CD4-positive, alpha-beta T cell (primary cell): ENCODE data around the gene KRTAP5-8. TPM values are rescaled to one million over a fixed set of nuclear protein-coding genes. Genes with fewer than 3 reads are reported as not detected.

Source experiments
- ATAC-seq: fragments of 200-7000 bp; cut with Tn5 transposase; one replicate; pipeline ENCODE4 v1.10.0; 2022; ENCODE audit warnings: mild to moderate bottlenecking; ENCODE audit not compliant: poor library complexity
- CTCF ChIA-PET: fragments of 350-600 bp; sonication (Branson Sonifier 250); formaldehyde crosslinking; loops from one replicate; lab custom pipeline; 2021; ENCODE audit warnings: antibody characterized with exemption, inconsistent platforms; lab: Charles Lee
- POLR2A ChIA-PET: fragments of 350-600 bp; sonication (Branson Sonifier 250); formaldehyde crosslinking; loops from one replicate; lab custom pipeline; 2021; ENCODE audit warnings: antibody characterized with exemption, inconsistent platforms; lab: Charles Lee
- DNase-seq, 14 experiments: peaks; one replicate each; pipeline ENCODE4 v3.0.0-alpha.2; 2013 to 2020; ENCODE audit warnings: mixed read lengths in 2 of 14
- H3K27ac ChIP-seq, 2 donors: one replicate each; pipeline versions ENCODE4 v1.5.1 to v1.7.0; 2013; ENCODE audit warnings: low read length in 2 of 2, low read depth in 1 of 2, mild to moderate bottlenecking in 1 of 2
- H3K27me3 ChIP-seq, 2 experiments: 1 replicate in 1 of 2; 2 replicates in 1 of 2; pipeline versions ENCODE4 v1.6.1 to v1.7.0; 2013; ENCODE audit warnings: low read length in 2 of 2, control low read depth in 1 of 2, mild to moderate bottlenecking in 1 of 2, moderate library complexity in 1 of 2; ENCODE audit not compliant: insufficient read depth in 2 of 2, control insufficient read depth in 1 of 2
- H3K36me3 ChIP-seq: one replicate; pipeline ENCODE4 v1.6.1; 2013; ENCODE audit warnings: low read length, control low read depth; ENCODE audit not compliant: insufficient read depth
- H3K4me1 ChIP-seq: one replicate; pipeline ENCODE4 v1.6.1; 2013; ENCODE audit warnings: low read length, control low read depth; ENCODE audit not compliant: insufficient read depth
- H3K4me3 ChIP-seq: one replicate; pipeline ENCODE4 v1.5.1; 2013; ENCODE audit warnings: mild to moderate bottlenecking, low read length, moderate library complexity
- H3K9me3 ChIP-seq, 2 experiments: 1 replicate in 1 of 2; 2 replicates in 1 of 2; pipeline versions ENCODE4 v1.6.1 to v1.7.0; 2013; ENCODE audit warnings: low read length in 2 of 2, mild to moderate bottlenecking in 2 of 2, control low read depth in 1 of 2, moderate library complexity in 1 of 2; ENCODE audit not compliant: control insufficient read depth in 1 of 2, insufficient read depth in 1 of 2
- H3K27ac Mint-ChIP-seq: one replicate; pipeline ENCODE4 v1.8.0; 2020; ENCODE audit warnings: mixed read lengths
- H3K27me3 Mint-ChIP-seq: one replicate; pipeline ENCODE4 v1.8.0; 2021; ENCODE audit warnings: mixed read lengths
- H3K36me3 Mint-ChIP-seq: one replicate; pipeline ENCODE4 v1.8.0; 2021; ENCODE audit warnings: low read depth, mixed read lengths
- H3K4me1 Mint-ChIP-seq: one replicate; pipeline ENCODE4 v1.8.0; 2021; ENCODE audit warnings: low read depth, mixed read lengths
- H3K4me3 Mint-ChIP-seq: one replicate; pipeline ENCODE4 v1.8.0; 2020; ENCODE audit warnings: mild to moderate bottlenecking, mixed read lengths
- H3K9me3 Mint-ChIP-seq: one replicate; pipeline ENCODE4 v1.8.0; 2020; ENCODE audit warnings: mixed read lengths
- intact Hi-C, 2 experiments: fragments of 100-400 bp; cut with DNase I in 1 of 2; cut with micrococcal nuclease in 1 of 2; formaldehyde crosslinking; loops; one replicate each; pipeline versions ENCODE4 v1.15.1 to v1.9.0; 2023 to 2025; cut with DNase I, micrococcal nuclease
- total RNA-seq, 174 experiments: library from RNA in 2 of 174; stranded (reverse) in 2 of 174; gene quantifications; one replicate each; pipeline ENCODE4 v1.2.3 and lab custom pipeline; 2021 to 2026
- TF ChIP-seq, protein P1 (sequence below): fragments of 200-600 bp; IDR thresholded peaks from one replicate; pipeline ENCODE4 v1.8.0; 2022; ENCODE audit warnings: antibody characterized with exemption, mild to moderate bottlenecking

KRTAP5-8 gene
- total RNA-seq, 2 experiments from 2014 or later, result not detected

DNA sequence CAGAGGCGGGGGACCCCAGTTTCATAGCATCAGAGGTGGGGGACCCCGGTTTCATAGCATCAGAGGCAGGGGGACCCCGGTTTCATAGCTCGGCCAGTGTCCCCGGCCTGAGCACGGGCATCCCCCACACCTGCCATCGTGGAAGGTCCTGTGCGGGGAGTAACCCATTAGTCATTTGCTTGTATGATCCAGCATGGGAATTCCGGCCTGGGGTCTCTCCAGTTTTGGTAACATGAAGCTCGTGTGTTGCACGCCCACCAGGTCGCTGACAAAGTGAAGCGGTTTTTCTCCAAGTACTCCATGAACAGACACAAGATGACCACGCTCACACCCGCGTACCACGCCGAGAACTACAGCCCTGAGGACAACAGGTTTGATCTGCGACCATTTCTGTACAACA, 39.7 kb upstream of the KRTAP5-8 start:
- peaks cover 0 to 9% of the 10 kb centered on the region in 2 experiments for H3K9me3 ChIP-seq
- H3K27ac Mint-ChIP-seq, result no peak overlapping the region
- H3K27ac ChIP-seq, result no peak overlapping the region
- no peaks in the 10 kb centered on the region for H3K4me1 ChIP-seq
- CTCF ChIA-PET, result no interaction called here
- intact Hi-C loops, result no loop called here
- H3K4me3 Mint-ChIP-seq, result no peak overlapping the region
- H3K36me3 Mint-ChIP-seq, result peaks cover 94% of the 10 kb centered on the region
- TF ChIP-seq, protein P1, sequence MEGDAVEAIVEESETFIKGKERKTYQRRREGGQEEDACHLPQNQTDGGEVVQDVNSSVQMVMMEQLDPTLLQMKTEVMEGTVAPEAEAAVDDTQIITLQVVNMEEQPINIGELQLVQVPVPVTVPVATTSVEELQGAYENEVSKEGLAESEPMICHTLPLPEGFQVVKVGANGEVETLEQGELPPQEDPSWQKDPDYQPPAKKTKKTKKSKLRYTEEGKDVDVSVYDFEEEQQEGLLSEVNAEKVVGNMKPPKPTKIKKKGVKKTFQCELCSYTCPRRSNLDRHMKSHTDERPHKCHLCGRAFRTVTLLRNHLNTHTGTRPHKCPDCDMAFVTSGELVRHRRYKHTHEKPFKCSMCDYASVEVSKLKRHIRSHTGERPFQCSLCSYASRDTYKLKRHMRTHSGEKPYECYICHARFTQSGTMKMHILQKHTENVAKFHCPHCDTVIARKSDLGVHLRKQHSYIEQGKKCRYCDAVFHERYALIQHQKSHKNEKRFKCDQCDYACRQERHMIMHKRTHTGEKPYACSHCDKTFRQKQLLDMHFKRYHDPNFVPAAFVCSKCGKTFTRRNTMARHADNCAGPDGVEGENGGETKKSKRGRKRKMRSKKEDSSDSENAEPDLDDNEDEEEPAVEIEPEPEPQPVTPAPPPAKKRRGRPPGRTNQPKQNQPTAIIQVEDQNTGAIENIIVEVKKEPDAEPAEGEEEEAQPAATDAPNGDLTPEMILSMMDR, result no peak
- no peaks in the 10 kb centered on the region for H3K27me3 Mint-ChIP-seq
- POLR2A ChIA-PET, result no interaction called here
- H3K4me3 ChIP-seq, result no peak overlapping the region
- H3K9me3 Mint-ChIP-seq, result no peaks in the 10 kb centered on the region
- peaks cover 86% of the 10 kb centered on the region for H3K36me3 ChIP-seq
- H3K4me1 Mint-ChIP-seq, result no peaks in the 10 kb centered on the region
- no peak for ATAC-seq
- DNase-seq, result peak in 1 of 14 experiments; percentile 12
- H3K27me3 ChIP-seq, result no peaks in the 10 kb centered on the region

DNA sequence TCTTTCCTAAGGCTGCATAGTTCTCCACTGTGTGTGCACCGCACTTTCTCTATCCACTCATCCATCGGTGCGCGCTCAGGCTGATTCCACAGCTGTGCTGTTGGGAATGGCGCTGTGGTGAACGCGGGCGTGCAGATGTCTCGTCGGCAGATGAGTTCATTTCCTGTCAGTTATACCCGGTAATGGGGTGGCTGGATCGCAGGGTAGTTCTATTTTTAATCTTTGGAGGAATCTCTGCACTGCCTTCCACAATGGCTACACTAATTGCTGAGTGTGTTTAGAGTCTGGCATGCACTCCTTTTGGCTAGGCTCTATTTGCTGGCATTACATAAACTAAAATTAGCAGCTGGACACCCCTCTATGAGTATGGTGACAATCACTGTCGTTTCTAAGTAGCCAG, 38.7 kb upstream of the KRTAP5-8 start:
- Mint-ChIP-seq H3K27me3 (no peaks in the 10 kb centered on the region), H3K36me3 (peaks cover 98% of the 10 kb centered on the region)
- H3K9me3 ChIP-seq, result peaks cover 0 to 10% of the 10 kb centered on the region in 2 experiments

DNA sequence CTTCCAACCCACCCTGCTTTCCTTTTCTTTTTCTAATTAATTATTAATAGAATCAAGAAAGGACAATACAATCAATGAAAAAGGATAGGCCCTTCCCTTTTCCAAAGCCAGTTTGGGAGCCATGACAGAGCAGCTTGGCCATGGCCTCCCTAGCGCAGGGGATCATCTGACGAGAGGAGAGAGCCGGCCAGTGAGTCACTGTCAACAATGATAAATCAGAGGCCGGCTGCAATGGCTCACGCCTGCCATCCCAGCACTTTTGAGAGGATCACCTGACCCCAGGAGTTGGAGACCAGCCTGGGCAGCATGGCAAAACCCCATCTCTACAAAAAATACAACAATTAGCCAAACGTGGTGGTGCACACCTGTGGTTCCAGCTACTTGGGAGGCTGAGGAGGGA, 38.3 kb upstream of the KRTAP5-8 start:
- TF ChIP-seq, protein P1, result no peak
- intact Hi-C loops, result no loop called here
- Histone ChIP-seq H3K36me3 (peaks cover 90% of the 10 kb centered on the region), H3K27me3 (no peaks in the 10 kb centered on the region), H3K4me3 (no peak overlapping the region), H3K4me1 (no peaks in the 10 kb centered on the region), H3K9me3 (peaks cover 0 to 15% of the 10 kb centered on the region in 2 experiments), H3K27ac (no peak overlapping the region)
- ATAC-seq (no peak), DNase-seq (peak in 1 of 14 experiments; percentile 16)
- ChIA-PET POLR2A (no interaction called here), CTCF (no interaction called here)
- Mint-ChIP-seq H3K27ac (no peak overlapping the region), H3K4me1 (no peaks in the 10 kb centered on the region), H3K4me3 (no peak overlapping the region), H3K27me3 (no peaks in the 10 kb centered on the region), H3K9me3 (peaks cover under 1% of the 10 kb centered on the region), H3K36me3 (peaks cover 97% of the 10 kb centered on the region)

More for the DNA sequence above, 38.7 kb upstream of the KRTAP5-8 start:
- peaks cover 93% of the 10 kb centered on the region for H3K36me3 ChIP-seq
- intact Hi-C loops, result no loop called here
- POLR2A ChIA-PET, result no interaction called here
- no peaks in the 10 kb centered on the region for H3K4me1 ChIP-seq
- H3K27me3 ChIP-seq, result no peaks in the 10 kb centered on the region
- Mint-ChIP-seq H3K27ac (no peak overlapping the region), H3K4me1 (no peaks in the 10 kb centered on the region), H3K4me3 (no peak overlapping the region), H3K9me3 (no peaks in the 10 kb centered on the region)
- H3K27ac ChIP-seq, result no peak overlapping the region
- DNase-seq, result peak in 1 of 14 experiments; percentile 11
- no peak overlapping the region for H3K4me3 ChIP-seq
- no peak for ATAC-seq
- CTCF ChIA-PET, result no interaction called here
- TF ChIP-seq, protein P1, result no peak
